NCI-H1436 (cell line): ENCODE data around the gene MPZL3.
"Not testable (repeated sequence)": the region's sequence is repeated elsewhere in the genome, so short reads cannot be mapped to it uniquely, and the experiment has no call there.

Experiments
- DNase-seq: peaks from one replicate; lab custom pipeline; 2025; lab: John Stamatoyannopoulos, UW

Gene MPZL3

GRCh38 chr11:118184784-118185579 is 67.2 kb downstream of the MPZL3 start:
- no peak for DNase-seq

GRCh38 chr11:118183691-118184090 is 68.5 kb downstream of the MPZL3 start:
- not testable (repeated sequence) for DNase-seq

GRCh38 chr11:118180300-118180703 is 71.9 kb downstream of the MPZL3 start:
- DNase-seq, result no peak

- DNase-seq, result no peak
Measured at GRCh38 chr11:118176778-118177134, 75.4 kb downstream of the MPZL3 start.
